K562 (cell line): ENCODE results near the gene SYNGR1. TPM values are rescaled to one million over a fixed set of nuclear protein-coding genes. Genes with fewer than 3 reads are reported as not detected.

Experiments
- ATAC-seq: fragments of 200-7000 bp; cut with Tn5 transposase; 3 replicates; pipeline ENCODE4 v1.9.1; 2020; ENCODE audit warnings: moderate library complexity
- BruUV-seq: library from RNA; stranded (reverse); fragments of 400-500 nt; replicated peaks from 2 replicates; lab custom pipeline; 2021; lab: Mats Ljungman, UMichigan
- CTCF ChIA-PET: fragments of 300-600 bp; formaldehyde crosslinking; extraction: SDS; loops from one replicate; lab custom pipeline; 2021; ENCODE audit warnings: low intra/inter-chr PET ratio; lab: Yijun Ruan, JAX
- POLR2A ChIA-PET: fragments of 300-600, 350-650 bp; sonication (Branson Sonifier 250); formaldehyde crosslinking; extraction: SDS; loops from one replicate; lab custom pipeline; 2021; ENCODE audit warnings: antibody characterized with exemption, inconsistent platforms; lab: Yijun Ruan, JAX
- DNase-seq, 4 experiments: peaks; one replicate each; pipeline versions ENCODE4 v3.0.0 to v3.0.0-alpha.2; 2011 to 2018; ENCODE audit warnings: low spot score in 3 of 4, mixed read lengths in 3 of 4; ENCODE audit errors: extremely low read depth in 1 of 4
- FAIRE-seq: peaks from 2 replicates; lab custom pipeline; 2011; peaks lifted over from hg19 to GRCh38; lab: Jason Lieb, UNC
- H2AFZ ChIP-seq: 2 replicates; pipeline ENCODE4 v1.6.0; 2011; ENCODE audit warnings: low read depth, low read length, control low read depth, inconsistent platforms
- H3K27ac ChIP-seq: fragments of 200-600 bp; 3 replicates; pipeline ENCODE4 v1.8.0; 2011; ENCODE audit warnings: low read depth, mild to moderate bottlenecking, control low read depth, inconsistent platforms, low read length, moderate library complexity, mixed read lengths; ENCODE audit errors: extremely low read depth
- H3K27me3 ChIP-seq, 2 experiments: fragments of 300-600 bp in 1 of 2; 2 replicates in 1 of 2; 3 replicates in 1 of 2; pipeline versions ENCODE4 v1.6.0 to v1.8.0; 2011; ENCODE audit warnings: inconsistent platforms in 2 of 2, low read length in 2 of 2, mild to moderate bottlenecking in 1 of 2, mixed read lengths in 1 of 2, moderate library complexity in 1 of 2; ENCODE audit not compliant: control insufficient read depth in 2 of 2, insufficient read depth in 2 of 2
- H3K36me3 ChIP-seq: fragments of 300-600 bp; 3 replicates; pipeline ENCODE4 v1.8.0; 2011; ENCODE audit warnings: mild to moderate bottlenecking, low read length, inconsistent platforms; ENCODE audit not compliant: control insufficient read depth, insufficient read depth
- H3K4me1 ChIP-seq, 2 experiments: fragments of 200-600 bp in 1 of 2; replicated peaks in 1 of 2; 2 replicates in 1 of 2; 3 replicates in 1 of 2; pipeline versions ENCODE4 v1.5.1 to v1.8.0; 2011; ENCODE audit warnings: inconsistent platforms in 2 of 2, low read length in 2 of 2, mild to moderate bottlenecking in 1 of 2, mixed read lengths in 1 of 2, moderate library complexity in 1 of 2; ENCODE audit not compliant: control insufficient read depth in 2 of 2, insufficient read depth in 2 of 2
- H3K4me2 ChIP-seq: 2 replicates; pipeline ENCODE4 v1.6.1; 2011; ENCODE audit warnings: low read length, control low read depth, inconsistent platforms, mixed read lengths; ENCODE audit not compliant: insufficient read depth
- H3K4me3 ChIP-seq: fragments of 200-600 bp; sonication (generic), shearing (Covaris generic); 2 replicates; pipeline ENCODE4 v1.5.1; 2016; ENCODE audit warnings: control low read depth, inconsistent platforms
- H3K79me2 ChIP-seq: fragments of 200-600 bp; 3 replicates; pipeline ENCODE4 v1.8.0; 2011; ENCODE audit warnings: low read length, inconsistent platforms; ENCODE audit not compliant: control insufficient read depth, insufficient read depth
- H3K9ac ChIP-seq, 2 experiments: 2 replicates each; pipeline versions ENCODE4 v1.6.0 to v1.6.1; 2011; ENCODE audit warnings: low read depth in 2 of 2, low read length in 2 of 2, control low read depth in 1 of 2, inconsistent platforms in 1 of 2, mild to moderate bottlenecking in 1 of 2, mixed read lengths in 1 of 2; ENCODE audit not compliant: insufficient read depth in 1 of 2
- H3K9me1 ChIP-seq: one replicate; pipeline ENCODE4 v1.6.0; 2011; ENCODE audit warnings: inconsistent platforms, mild to moderate bottlenecking, low read length, moderate library complexity; ENCODE audit not compliant: control insufficient read depth, insufficient read depth
- H3K9me3 ChIP-seq: replicated peaks from 2 replicates; pipeline ENCODE4 v1.5.1; 2011; ENCODE audit warnings: low read depth, low read length, inconsistent platforms; ENCODE audit not compliant: control insufficient read depth, insufficient read depth
- H4K20me1 ChIP-seq: replicated peaks from 2 replicates; pipeline ENCODE4 v1.6.1; 2011; ENCODE audit warnings: low read length, inconsistent platforms, mixed read lengths; ENCODE audit not compliant: control insufficient read depth, insufficient read depth
- PCBP1 ChIP-seq: fragments of 200-400 bp; formaldehyde crosslinking; IDR thresholded peaks from 2 replicates; pipeline ENCODE4 v1.6.1; 2018; ENCODE audit warnings: mild to moderate bottlenecking, low read depth, low read length; ENCODE audit not compliant: poor library complexity, severe bottlenecking
- POLR2G ChIP-seq: fragments of 200-400 bp; formaldehyde crosslinking; IDR thresholded peaks from 2 replicates; pipeline ENCODE4 v1.6.1; 2017; ENCODE audit warnings: low read depth, mild to moderate bottlenecking, antibody characterized with exemption, low read length, moderate library complexity
- WGBS: fragments of 100-300 bp; shearing (Covaris generic); methylation state at CpG from one replicate; pipeline ENCODE4 v1.1.6; 2016; ENCODE audit warnings: low coverage, mixed read lengths; ENCODE audit not compliant: insufficient coverage; ENCODE audit errors: missing lambda C conversion rate; 5-methylcytosine and 5-hydroxymethylcytosine counted together
- in situ Hi-C: fragments of 300-500 bp; cut with MboI; formaldehyde crosslinking; loops from 4 replicates; pipeline ENCODE4 v1.15.0; 2018; ENCODE audit warnings: inconsistent platforms, mixed read lengths
- intact Hi-C: fragments of 100-400 bp; cut with micrococcal nuclease; formaldehyde crosslinking; loops from 2 replicates; pipeline ENCODE4 v1.14.2; 2022
- polyA plus RNA-seq, 8 experiments: library from polyadenylated mRNA; depleted of rRNA in 4 of 8; stranded (reverse) in 5 of 8; unstranded in 3 of 8; fragments of >200 nt; fragmentation: Nextera tagmentation in 2 of 8; fragmentation: Illumina TruSeq in 1 of 8; extraction: Ambion mirVana in 2 of 8; extraction: Trizol in 1 of 8; gene quantifications; 2 replicates each; pipeline versions ENCODE4 v1.2.1 to v1.2.3, GENCODE V29; 2011 to 2014; ENCODE audit warnings: inconsistent platforms in 1 of 8, missing spikeins in 1 of 8
- total RNA-seq, 7 experiments: library from RNA; depleted of rRNA in 6 of 7; stranded (reverse); fragments of >200 nt in 6 of 7; fragmentation: Illumina TruSeq in 2 of 7; extraction: Trizol in 2 of 7; gene quantifications; 2 replicates each; pipeline versions ENCODE4 v1.2.1 to v1.2.3, GENCODE V29; 2011 to 2021; ENCODE audit warnings: low replicate concordance in 1 of 7

Gene SYNGR1
- total and polyA plus RNA-seq, 9 of the 15 experiments (the other 6 are each of a cell fraction or from before 2014, with no cell fraction given): 1.8 to 15.9 (median 5.5) TPM

GRCh38 chr22:39426380-39427043, 76.7 kb downstream of the SYNGR1 start:
- no peaks in the 10 kb centered on the region for H3K9me3 ChIP-seq
- intact Hi-C loops (no loop called here), in situ Hi-C loops (no loop called here)
- ATAC-seq: no peak
- no peak overlapping the region for H3K4me2 ChIP-seq
- H3K9ac ChIP-seq: peak overlapping the region in 1 of 2 experiments; percentile 58; a peak in 2 of 4 replicates
- H4K20me1 ChIP-seq: no peaks in the 10 kb centered on the region
- peaks cover 3 to 29% of the 10 kb centered on the region in 2 experiments; a peak in 4 of 5 replicates for H3K4me1 ChIP-seq
- 95% methylated on average over 16 of the region's 20 CpGs for WGBS
- CTCF ChIA-PET: no interaction called here
- no peak overlapping the region for H2AFZ ChIP-seq
- POLR2A ChIA-PET: no interaction called here
- FAIRE-seq: no peak
- BruUV-seq: no TSS peak
- H3K9me1 ChIP-seq: no peaks in the 10 kb centered on the region
- H3K27ac ChIP-seq: no peak overlapping the region
- no peak for DNase-seq
- H3K79me2 ChIP-seq: no peaks in the 10 kb centered on the region
- 0 out of 2 replicates have a peak, but pooled peaks have one; percentile 29 for TF ChIP-seq POLR2G
- TF ChIP-seq PCBP1: no peak
- TF ChIP-seq, all 486 proteins: peak for 1
- Histone ChIP-seq H3K4me3 (no peak overlapping the region), H3K36me3 (peaks cover 64% of the 10 kb centered on the region), H3K27me3 (no peaks in the 10 kb centered on the region)
